ENCODE results near the gene FKRP.
A peak's percentile ranks its signal among the peaks of the same experiment; 100 is the strongest.

FKRP gene

DNA sequence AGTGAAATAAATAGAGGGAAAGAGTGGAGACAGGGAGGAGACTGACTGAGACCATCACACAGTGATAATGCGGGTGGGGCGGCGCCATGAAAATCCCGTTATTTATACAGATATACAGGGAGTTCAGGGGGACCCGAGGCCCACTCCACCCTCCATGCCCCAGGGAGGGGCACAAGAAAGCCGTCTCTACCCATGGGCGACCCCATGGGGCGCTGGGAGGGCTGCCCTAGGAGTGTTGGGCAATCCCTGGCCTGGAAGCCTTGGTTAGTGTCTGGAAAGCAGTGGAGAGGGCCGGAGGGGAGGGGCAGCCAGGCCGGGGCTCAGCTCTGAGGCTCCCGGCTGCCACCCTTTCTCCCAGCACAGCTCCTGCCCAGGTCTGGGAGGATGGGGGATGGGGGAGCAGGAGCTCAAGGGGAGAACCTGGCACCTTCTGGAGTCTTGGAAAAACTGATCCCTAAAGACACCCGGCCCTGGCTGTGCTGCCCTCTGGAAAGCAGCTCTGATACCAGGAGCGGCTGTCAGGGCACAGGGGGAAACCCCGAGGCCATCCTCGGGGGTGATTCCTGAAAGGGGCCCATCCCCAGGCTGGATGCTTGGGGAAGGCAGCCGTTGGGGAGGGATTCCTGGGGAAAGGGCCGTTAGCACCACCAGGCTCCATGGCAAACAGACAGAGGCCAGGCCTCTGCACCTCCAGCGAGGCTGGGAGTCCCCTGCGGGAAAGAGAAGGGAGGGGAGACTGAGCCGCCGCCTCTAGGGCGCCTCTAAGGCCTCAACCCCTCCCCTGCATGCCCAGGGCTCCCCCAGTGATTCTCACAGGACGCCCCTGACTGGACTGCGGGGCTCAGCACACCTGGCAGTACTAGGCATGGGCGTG is 26.0 kb upstream of the FKRP start:
- DNase-seq (ENCODE audit: low read depth in 2 of 2): no peak

DNA sequence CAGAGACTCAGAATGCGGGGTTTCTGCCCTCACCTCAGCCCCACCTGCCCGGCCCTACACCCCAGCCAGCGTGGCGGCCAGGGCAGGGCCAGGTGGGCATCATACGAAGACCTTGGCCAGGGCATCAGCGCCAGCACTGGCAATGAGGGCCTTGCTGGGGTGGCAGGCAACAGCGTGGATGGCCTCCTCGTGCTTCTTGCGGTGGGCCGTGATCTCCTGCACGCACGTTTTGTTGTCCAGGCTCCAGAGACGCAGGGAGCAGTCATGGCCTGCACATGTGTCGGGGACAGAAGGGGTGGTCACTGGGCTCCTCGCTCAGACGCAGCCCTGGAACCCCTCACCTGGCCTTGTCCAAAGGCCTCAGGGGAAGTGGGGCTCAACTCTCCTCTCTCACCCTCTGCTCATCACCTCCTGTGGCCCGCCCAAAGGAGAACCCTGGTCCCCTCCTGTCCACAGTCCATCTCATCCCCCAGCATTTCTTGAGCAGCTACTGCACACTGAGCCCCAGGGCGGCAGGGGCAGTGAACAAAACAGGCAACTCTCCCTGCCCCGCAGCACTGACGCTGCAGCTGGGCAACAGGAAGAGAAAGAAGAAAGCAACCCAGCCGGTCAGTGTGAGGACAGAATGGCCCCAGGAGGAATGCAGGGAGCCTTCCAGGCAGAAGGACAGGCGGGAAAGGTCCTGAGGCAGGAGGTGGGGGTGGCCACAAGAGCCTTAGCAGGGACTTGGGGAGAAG is 25.2 kb upstream of the FKRP start:
- DNase-seq (ENCODE audit: low read depth in 2 of 2): no peak

- no peak for DNase-seq (ENCODE audit: low read depth in 2 of 2)
Observed at GRCh38 chr19:46721269-46722003, 24.4 kb upstream of the FKRP start.

DNA sequence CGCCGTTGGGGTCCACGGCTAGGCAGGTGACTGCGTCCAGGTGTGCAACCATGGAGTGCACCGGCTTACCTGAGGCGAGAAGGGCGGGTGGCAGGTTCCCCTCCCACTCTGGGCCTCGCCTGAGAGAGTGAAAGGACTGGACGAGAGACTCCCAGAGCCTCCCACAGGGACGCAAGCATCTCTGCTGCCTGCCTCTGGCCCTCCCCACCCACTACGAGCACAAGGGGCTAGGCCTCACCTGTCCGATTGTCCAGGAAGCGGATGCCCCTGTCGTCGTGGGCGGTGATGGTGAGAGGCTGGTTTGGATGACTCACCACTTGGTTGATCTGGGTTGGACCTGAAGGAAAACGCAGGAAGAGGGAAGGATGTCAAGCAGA is 23.9 kb upstream of the FKRP start:
- DNase-seq (ENCODE audit: low read depth in 2 of 2): no peak

DNA sequence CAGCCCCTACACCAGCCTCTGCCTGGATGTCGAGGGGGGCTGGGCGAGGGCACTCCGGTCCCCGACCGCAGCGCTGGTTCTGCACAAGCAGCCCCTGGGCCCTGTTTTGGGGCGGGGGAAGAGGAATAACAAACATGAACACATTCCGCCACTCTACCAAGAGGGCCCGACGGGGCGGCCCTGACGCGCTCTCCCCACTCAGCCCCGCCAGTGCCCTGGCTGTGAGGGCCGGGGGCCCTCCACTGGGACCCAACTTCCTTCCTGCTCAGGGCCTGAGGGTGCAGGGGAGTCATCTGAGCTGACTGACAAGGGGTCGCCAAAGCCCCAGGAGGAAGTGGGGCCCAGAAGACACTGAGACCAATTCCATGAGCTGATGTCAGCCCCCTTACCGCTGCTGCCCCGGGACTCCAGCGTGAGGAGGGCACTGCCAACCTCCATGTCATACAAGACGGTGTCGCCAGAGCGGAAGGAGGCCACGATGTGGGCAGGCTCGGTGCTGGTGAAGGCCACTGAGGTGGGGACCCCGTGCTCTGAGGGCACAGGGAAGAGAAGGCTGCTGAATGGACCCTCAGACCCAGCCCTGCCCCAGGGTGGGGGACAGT is 23.3 kb upstream of the FKRP start:
- no peak for DNase-seq (ENCODE audit: low read depth in 2 of 2)

DNA sequence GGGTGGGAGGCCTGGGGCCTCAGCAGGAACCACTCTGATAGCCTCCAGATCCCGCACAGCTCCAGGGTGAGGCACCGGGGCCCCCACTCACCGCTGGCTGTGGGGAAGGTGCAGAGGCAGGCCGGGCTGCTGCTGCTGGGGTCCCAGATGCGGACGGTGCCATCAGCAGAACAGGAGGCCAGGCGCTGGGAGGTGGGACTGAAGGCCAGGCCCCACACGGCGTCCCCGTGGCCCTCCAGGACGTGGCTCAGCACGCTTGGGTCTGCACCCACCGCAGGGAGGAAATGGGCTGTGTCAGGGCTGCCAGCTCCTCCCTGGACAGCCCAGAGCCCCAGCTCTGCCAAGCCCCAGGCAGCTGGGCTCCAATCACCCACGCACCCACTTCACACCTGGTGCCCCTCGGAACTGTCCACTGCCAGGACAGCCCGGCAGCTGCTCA is 22.8 kb upstream of the FKRP start:
- DNase-seq (ENCODE audit: low read depth in 2 of 2): no peak

DNA sequence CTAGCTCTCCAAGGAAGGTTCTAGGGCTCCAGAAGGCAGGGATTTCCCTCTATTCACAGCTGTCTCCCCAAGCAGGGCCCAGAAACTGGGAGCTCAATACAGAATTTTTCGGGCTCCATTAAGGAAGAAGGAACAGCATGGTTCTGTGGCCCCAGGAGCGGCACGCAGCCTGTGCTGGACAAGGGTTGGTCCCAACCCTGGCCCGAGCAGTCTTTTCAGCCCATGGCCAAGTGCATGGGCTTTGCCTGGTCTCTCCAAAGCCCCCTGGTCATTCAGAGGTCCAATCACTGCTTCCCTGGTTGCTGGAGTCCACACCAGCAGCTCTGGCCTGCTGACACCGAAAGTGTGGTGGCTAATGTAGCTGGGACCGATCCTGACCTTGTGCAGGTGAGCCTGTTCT is 22.4 kb upstream of the FKRP start:
- DNase-seq (ENCODE audit: low read depth in 2 of 2): no peak

GRCh38 chr19:46724468-46724867 is 21.4 kb upstream of the FKRP start:
- no peak for DNase-seq (ENCODE audit: low read depth in 2 of 2)

GRCh38 chr19:46725036-46725820 is 20.6 kb upstream of the FKRP start:
- DNase-seq (ENCODE audit: low read depth in 2 of 2): no peak

DNA sequence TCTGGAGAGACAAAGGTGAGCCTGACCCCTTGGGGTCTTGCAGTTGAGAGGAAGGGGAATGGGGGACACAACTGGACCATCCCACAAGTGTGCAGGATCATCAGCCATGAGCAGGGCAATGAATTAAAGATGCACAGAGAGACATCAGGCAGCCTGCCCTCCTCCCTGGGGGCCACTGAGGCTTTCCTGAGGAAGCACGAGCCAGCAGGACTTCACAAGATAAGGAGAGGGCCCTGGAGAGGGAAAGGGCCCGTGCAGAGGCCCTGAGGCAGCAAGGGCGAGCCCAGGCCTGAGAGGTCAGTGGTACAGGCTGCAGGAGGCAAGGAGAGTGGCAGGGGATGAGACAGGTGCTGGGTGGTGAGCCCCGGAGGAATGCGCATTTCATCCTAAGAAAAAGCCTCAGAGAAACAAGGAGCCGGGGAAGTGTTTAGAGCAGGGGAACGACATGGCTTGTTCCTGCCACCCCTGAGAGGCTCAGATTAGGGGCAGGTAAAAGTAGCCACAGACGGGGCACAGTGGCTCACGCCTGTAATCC is 19.9 kb upstream of the FKRP start:
- DNase-seq (ENCODE audit: low read depth in 2 of 2): no peak

DNA sequence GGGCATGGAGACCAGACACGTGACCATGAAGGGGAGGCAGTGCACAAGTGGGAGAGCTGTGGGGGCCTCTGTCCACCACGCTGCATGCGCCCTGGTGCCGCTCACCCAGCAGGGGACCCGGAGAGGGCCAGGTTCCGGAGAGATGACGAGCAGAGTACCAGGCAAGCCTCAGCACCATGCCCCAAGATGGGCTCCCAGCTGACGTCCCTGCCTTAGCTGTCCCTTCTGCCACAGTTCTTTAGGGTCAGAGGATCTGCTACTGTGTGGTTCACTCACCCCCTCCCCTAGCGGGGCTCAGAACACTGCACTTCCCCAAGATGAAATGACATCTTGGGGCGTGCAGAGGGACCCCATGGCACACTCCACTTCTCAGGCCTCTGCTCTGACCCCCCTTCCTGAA is 19.3 kb upstream of the FKRP start:
- DNase-seq (ENCODE audit: low read depth in 2 of 2): no peak

DNA sequence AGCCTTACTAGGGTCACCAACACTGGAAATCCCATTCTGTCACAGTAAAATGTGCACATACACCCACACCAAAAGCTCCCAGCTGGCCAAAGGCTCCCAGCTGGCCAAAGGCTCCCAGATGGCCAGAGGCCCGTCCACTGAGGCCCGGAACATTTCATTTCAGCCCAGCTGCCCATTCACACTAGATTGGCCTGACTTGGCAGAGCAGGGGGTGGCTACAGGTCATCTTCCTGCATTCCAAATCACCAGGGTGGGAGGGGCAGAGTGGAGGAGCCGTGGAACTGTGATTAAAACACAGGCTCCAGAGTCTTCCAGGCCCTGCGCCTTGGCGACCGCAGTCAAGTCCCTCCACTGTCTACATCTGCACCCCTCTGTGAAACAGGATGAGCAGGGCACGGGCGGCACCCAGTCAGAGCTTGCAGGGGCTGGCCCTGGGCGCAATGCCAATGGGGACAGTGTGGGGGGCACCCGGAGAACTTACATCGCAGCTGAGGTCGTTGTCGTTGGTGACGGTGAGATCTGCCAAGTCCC is 18.8 kb upstream of the FKRP start:
- DNase-seq (ENCODE audit: low read depth in 2 of 2): no peak

DNA sequence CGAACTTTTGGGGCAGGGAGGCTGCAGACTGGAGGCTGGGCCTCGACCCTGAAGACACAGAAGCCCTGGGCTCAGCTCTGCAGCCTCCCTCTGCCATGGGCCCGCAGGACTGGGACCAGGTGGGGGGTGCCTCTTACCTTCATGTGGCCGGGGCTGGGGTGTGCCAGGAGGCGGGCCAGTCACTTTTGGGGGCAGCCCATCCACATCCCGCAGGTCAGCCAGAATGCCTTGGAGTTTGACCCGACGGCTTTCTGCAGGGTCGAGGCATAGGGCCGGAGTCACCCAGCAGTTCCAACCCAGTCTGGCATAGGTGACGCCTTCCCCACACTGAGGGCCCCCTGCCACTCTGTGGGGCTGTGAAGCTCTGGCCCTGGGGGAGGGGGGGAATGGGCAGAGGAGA is 18.1 kb upstream of the FKRP start:
- DNase-seq (ENCODE audit: low read depth in 2 of 2): no peak

DNA sequence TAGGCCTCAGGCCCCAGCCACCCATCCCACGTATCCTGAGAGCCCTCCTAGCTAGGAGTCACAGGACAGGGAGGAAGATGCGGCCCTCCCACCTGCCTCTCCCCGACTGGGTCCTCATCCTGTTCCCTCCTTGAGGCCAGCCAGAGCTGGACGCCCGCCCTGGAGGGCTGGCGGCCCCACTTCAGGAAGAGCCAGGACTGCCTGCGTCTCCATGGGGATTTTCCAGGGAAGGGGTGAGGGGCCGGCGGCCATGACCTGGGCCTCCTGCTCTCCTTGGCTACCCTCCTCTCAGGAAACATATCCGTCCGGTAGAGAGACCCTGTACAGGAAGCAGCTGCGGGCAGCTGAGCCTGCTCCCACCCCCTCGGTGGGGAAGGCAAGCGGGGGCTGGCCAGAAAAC is 17.6 kb upstream of the FKRP start:
- no peak for DNase-seq (ENCODE audit: low read depth in 2 of 2)

- DNase-seq (ENCODE audit: low read depth in 2 of 2): peak; percentile 52 to 70
Observed at GRCh38 chr19:46728693-46729339, 17.0 kb upstream of the FKRP start.

DNA sequence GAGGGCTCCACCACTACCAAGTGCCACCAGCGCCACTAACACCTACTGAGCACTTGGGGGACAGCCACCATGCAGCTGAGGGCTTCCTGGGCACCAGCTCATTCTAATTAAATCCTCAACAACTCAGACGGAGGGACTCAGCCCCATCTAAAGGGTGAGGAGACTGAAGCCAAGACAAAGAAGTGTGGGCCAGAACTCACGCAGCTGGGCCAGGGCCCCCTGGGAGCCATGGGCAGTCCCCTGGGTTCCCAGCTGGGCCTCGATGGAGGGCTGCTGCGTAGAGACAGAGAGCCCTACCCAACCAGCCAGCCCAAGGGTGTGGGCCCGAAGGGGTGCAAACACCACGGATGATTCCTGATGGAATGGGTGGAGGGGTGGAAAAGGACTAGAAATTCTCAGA is 16.2 kb upstream of the FKRP start:
- DNase-seq (ENCODE audit: low read depth in 2 of 2): no peak

- no peak for DNase-seq (ENCODE audit: low read depth in 2 of 2)
Observed at GRCh38 chr19:46730187-46730586, 15.7 kb upstream of the FKRP start.

DNA sequence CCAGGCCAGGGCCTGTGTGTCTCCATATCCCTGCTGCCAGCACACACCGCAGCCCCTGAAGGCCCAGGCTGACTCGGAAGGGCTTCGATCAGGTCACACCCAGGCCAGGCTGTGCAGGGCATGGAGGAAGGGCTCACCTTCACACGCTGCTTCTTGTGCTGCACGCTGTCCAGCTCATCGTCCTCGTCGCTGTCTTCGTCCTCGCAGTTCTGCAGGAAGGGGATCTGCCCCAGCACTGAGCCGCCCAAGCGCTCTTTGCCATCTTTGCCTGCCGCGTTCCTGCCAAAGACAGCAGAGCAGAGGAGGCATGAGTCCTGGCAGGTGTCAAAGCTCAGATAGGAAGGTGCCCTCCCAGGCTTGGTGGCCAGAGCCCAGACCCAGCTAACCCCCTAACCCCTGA is 15.3 kb upstream of the FKRP start:
- no peak for DNase-seq (ENCODE audit: low read depth in 2 of 2)

DNA sequence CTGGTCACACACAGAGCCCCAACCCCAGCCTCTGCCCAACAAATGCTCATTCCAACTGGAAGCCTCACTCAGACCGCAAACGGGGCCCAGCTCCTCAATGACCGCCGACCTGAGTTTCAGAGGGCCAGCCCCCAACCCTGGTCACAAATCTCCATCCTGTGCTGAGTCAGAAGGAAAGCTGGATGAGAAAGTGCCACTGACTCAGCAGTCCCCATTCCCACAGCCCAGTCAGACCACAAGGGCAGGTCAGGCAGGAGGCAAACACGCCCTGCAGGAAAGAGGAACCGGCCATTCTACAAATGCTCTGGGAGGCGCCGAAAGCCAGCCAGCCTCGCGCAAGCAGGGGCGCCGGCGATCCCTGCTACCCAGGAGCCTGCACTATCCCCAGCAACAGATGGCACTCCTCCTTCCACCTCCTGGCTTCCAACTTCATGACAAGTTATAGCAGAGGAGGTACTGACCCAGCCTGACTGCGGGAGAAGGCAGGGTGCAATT is 14.8 kb upstream of the FKRP start:
- no peak for DNase-seq (ENCODE audit: low read depth in 2 of 2)

- DNase-seq (ENCODE audit: low read depth in 2 of 2): no peak
Observed at GRCh38 chr19:46731584-46731983, 14.3 kb upstream of the FKRP start.
